GM12872 (cell line): ENCODE measurements around the gene CTBP1.

ENCODE experiments used
- CTCF ChIP-seq: IDR thresholded peaks from 3 replicates; pipeline ENCODE4 v1.5.1; 2011; ENCODE audit warnings: low read depth, mild to moderate bottlenecking, low read length, moderate library complexity; ENCODE audit not compliant: insufficient read depth

CTBP1 gene

GRCh38 chr4:1248245-1249147 lies at the start of gene CTBP1:
TSS of gene CTBP1 (minus strand) at chr4:1249130. CDS start at chr4:1241331, 7,799 bp downstream.
- no peak for TF ChIP-seq CTCF

GRCh38 chr4:1298461-1298860 lies 49.5 kb upstream of the CTBP1 start:
- TF ChIP-seq CTCF, result no peak

- no peak for TF ChIP-seq CTCF
These were observed 48.8 kb upstream of the CTBP1 start for GRCh38 chr4:1297456-1298325.

- TF ChIP-seq CTCF, result no peak
These were observed 48.1 kb upstream of the CTBP1 start for GRCh38 chr4:1297023-1297395.

- no peak for TF ChIP-seq CTCF
These were observed 47.5 kb upstream of the CTBP1 start for GRCh38 chr4:1296324-1297022.

GRCh38 chr4:1295405-1296055 lies 46.6 kb upstream of the CTBP1 start:
- TF ChIP-seq CTCF, result no peak
